Neural cell (in vitro differentiated cells): ENCODE results near the gene ANAPC2.

ENCODE experiments used
- CTCF ChIP-seq: fragments of 450-650 bp; IDR thresholded peaks from 2 replicates; pipeline ENCODE4 v1.5.1; 2014; ENCODE audit warnings: antibody characterized with exemption, mild to moderate bottlenecking, moderate library complexity; ENCODE audit not compliant: poor library complexity, severe bottlenecking
- EP300 ChIP-seq: fragments of 450-650 bp; conservative IDR thresholded peaks from 2 replicates; pipeline ENCODE4 v1.6.1; 2014; ENCODE audit warnings: antibody characterized with exemption, mild to moderate bottlenecking, moderate library complexity; ENCODE audit not compliant: poor library complexity, severe bottlenecking
- MXI1 ChIP-seq: fragments of 450-650 bp; conservative IDR thresholded peaks from 2 replicates; pipeline ENCODE4 v1.6.1; 2014; ENCODE audit warnings: antibody characterized with exemption, mild to moderate bottlenecking; ENCODE audit not compliant: poor library complexity, severe bottlenecking

DNA sequence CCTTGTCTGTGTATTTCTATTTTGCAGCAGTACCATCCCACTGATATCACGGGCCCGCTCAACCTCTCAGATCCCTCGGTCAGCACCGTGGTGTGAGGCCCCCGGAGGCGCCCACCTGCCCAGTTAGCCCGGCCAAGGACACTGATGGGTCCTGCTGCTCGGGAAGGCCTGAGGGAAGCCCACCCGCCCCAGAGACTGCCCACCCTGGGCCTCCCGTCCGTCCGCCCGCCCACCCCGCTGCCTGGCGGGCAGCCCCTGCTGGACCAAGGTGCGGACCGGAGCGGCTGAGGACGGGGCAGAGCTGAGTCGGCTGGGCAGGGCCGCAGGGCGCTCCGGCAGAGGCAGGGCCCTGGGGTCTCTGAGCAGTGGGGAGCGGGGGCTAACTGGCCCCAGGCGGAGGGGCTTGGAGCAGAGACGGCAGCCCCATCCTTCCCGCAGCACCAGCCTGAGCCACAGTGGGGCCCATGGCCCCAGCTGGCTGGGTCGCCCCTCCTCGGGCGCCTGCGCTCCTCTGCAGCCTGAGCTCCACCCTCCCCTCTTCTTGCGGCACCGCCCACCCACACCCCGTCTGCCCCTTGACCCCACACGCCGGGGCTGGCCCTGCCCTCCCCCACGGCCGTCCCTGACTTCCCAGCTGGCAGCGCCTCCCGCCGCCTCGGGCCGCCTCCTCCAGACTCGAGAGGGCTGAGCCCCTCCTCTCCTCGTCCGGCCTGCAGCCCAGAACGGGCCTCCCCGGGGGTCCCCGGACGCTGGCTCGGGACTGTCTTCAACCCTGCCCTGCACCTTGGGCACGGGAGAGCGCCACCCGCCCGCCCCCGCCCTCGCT lies 20.4 kb downstream of the ANAPC2 start:
- TF ChIP-seq CTCF: no peak
- TF ChIP-seq EP300: no peak
- TF ChIP-seq MXI1: no peak
